SK-MEL-5 (cell line): ENCODE results near the gene TRAP1. TPM values are rescaled to one million over a fixed set of nuclear protein-coding genes. Genes with fewer than 3 reads are reported as not detected.

Experiments
- DNase-seq: peaks from one replicate; pipeline ENCODE4 v3.0.0-alpha.2; 2016; ENCODE audit warnings: low read depth, low spot score
- in situ Hi-C: cut with HindIII; loops from 2 replicates; pipeline ENCODE4 v1.10.0; 2016; ENCODE audit warnings: low sequenced_read_pairs, high pct_unique_total_duplicates, low pct_unique_long_range_greater_than_20kb
- total RNA-seq: library from RNA; depleted of rRNA; stranded (reverse); fragments of >200 nt; shearing (Covaris generic); gene quantifications from 2 replicates; pipeline ENCODE4 v1.2.3, GENCODE V29; 2014

The TRAP1 gene
- total RNA-seq, 1 experiment from 2014 or later: 98.7 TPM

GRCh38 chr16:3740186-3740585 lies 22.9 kb upstream of the TRAP1 start:
- in situ Hi-C loops: no loop called here
- no peak for DNase-seq

GRCh38 chr16:3739636-3740035 lies 22.3 kb upstream of the TRAP1 start:
- in situ Hi-C loops: no loop called here
- DNase-seq: no peak

GRCh38 chr16:3738541-3738940 lies 21.2 kb upstream of the TRAP1 start:
- in situ Hi-C loops: no loop called here
- no peak for DNase-seq

GRCh38 chr16:3738128-3738527 lies 20.8 kb upstream of the TRAP1 start:
- in situ Hi-C loops: no loop called here
- no peak for DNase-seq

- in situ Hi-C loops: no loop called here
- no peak for DNase-seq
Measured at GRCh38 chr16:3737181-3737580, 19.9 kb upstream of the TRAP1 start.

- in situ Hi-C loops: no loop called here
- no peak for DNase-seq
Measured at GRCh38 chr16:3736116-3736515, 18.8 kb upstream of the TRAP1 start.

- in situ Hi-C loops: no loop called here
Measured at GRCh38 chr16:3735541-3735940, 18.2 kb upstream of the TRAP1 start.

GRCh38 chr16:3734758-3735221 lies 17.5 kb upstream of the TRAP1 start:
- in situ Hi-C loops: no loop called here
- DNase-seq: no peak

More at GRCh38 chr16:3735541-3735940, 18.2 kb upstream of the TRAP1 start:
- no peak for DNase-seq

GRCh38 chr16:3734084-3734757 lies 16.9 kb upstream of the TRAP1 start:
- no peak for DNase-seq
- in situ Hi-C loops: no loop called here

- in situ Hi-C loops: no loop called here
- no peak for DNase-seq
Measured at GRCh38 chr16:3732171-3732570, 14.8 kb upstream of the TRAP1 start.

GRCh38 chr16:3731126-3731935 lies 14.0 kb upstream of the TRAP1 start:
- in situ Hi-C loops: no loop called here
- no peak for DNase-seq

GRCh38 chr16:3730161-3731125 lies 13.1 kb upstream of the TRAP1 start:
- in situ Hi-C loops: no loop called here
- DNase-seq: no peak

- in situ Hi-C loops: no loop called here
Measured at GRCh38 chr16:3729161-3730112, 12.1 kb upstream of the TRAP1 start.

GRCh38 chr16:3728424-3729160 lies 11.3 kb upstream of the TRAP1 start:
- in situ Hi-C loops: no loop called here
- no peak for DNase-seq

More at GRCh38 chr16:3729161-3730112, 12.1 kb upstream of the TRAP1 start:
- no peak for DNase-seq

GRCh38 chr16:3727806-3728381 lies 10.6 kb upstream of the TRAP1 start:
- no peak for DNase-seq
- in situ Hi-C loops: no loop called here
